ENCODE measurements around the gene STAT4. TPM values are rescaled to one million over a fixed set of nuclear protein-coding genes. Genes with fewer than 3 reads are reported as not detected.

The STAT4 gene
- total RNA-seq, 1 experiment from 2014 or later = 0.85 TPM

- H3K27ac Mint-ChIP-seq (ENCODE audit: unreplicated experiment) = no peak overlapping the region
- no peak overlapping the region for H3K4me3 Mint-ChIP-seq (ENCODE audit: low read depth, unreplicated experiment)
- no TSS peak for BruUV-seq (replicated peaks)
- no peak for DNase-seq
- CTCF ChIA-PET = no interaction called here
- intact Hi-C loops (cut with micrococcal nuclease; ENCODE audit: unreplicated experiment) = no loop called here
- H3K36me3 Mint-ChIP-seq (ENCODE audit: insufficient read depth, unreplicated experiment) = no peaks in the 10 kb centered on the region
- H3K27me3 Mint-ChIP-seq (ENCODE audit: unreplicated experiment) = no peaks in the 10 kb centered on the region
- H3K4me1 Mint-ChIP-seq (ENCODE audit: low read depth, unreplicated experiment) = no peaks in the 10 kb centered on the region
- TF ChIP-seq CTCF (IDR thresholded peaks at IDR 0.05; ENCODE audit: unreplicated experiment) = no peak
- no peaks in the 10 kb centered on the region for H3K9me3 Mint-ChIP-seq (ENCODE audit: low read depth, unreplicated experiment)
Measured at GRCh38 chr2:191078165-191078867, 72.5 kb downstream of the STAT4 start.

DNA sequence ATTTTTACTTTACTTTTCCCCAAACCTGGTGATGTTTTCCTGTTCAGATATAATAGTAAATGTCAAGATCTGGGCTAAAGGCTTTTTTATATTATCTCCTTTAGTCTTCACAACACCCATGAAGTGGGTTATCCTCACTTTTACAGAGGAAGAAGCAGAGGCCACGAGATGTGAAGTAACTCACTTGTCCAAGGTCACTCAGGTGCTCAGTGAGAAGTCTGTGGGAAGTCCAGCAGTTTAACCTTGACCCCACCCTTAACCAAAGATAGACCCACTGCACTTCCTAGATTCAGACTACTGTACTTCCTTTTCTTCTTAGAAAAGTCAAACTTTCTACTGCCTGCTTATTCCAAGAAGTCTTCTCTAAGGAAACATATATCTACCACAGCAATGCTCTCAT, 80.5 kb downstream of the STAT4 start:
- Mint-ChIP-seq H3K27me3 (ENCODE audit: unreplicated experiment) (no peaks in the 10 kb centered on the region), H3K27ac (ENCODE audit: unreplicated experiment) (no peak overlapping the region), H3K36me3 (ENCODE audit: insufficient read depth, unreplicated experiment) (no peaks in the 10 kb centered on the region), H3K4me1 (ENCODE audit: low read depth, unreplicated experiment) (no peaks in the 10 kb centered on the region), H3K4me3 (ENCODE audit: low read depth, unreplicated experiment) (no peak overlapping the region), H3K9me3 (ENCODE audit: low read depth, unreplicated experiment) (no peaks in the 10 kb centered on the region)
- no TSS peak for BruUV-seq (replicated peaks)
- no peak for TF ChIP-seq CTCF (IDR thresholded peaks at IDR 0.05; ENCODE audit: unreplicated experiment)
- DNase-seq = no peak
- intact Hi-C loops (cut with micrococcal nuclease; ENCODE audit: unreplicated experiment) = no loop called here
- CTCF ChIA-PET = interaction anchor here (0.9 to 1.2 kb wide), 2 partner anchors 18 to 29 kb away, joined by 3 to 5 read pairs; no protein-coding TSS in a partner anchor

GRCh38 chr2:191069606-191070005, 81.2 kb downstream of the STAT4 start:
- CTCF ChIA-PET = interaction anchor here (0.9 to 1.2 kb wide), 2 partner anchors 17 to 29 kb away, joined by 3 to 5 read pairs; no protein-coding TSS in a partner anchor
- no peak overlapping the region for H3K27ac Mint-ChIP-seq (ENCODE audit: unreplicated experiment)
- intact Hi-C loops (cut with micrococcal nuclease; ENCODE audit: unreplicated experiment) = no loop called here
- no peaks in the 10 kb centered on the region for H3K9me3 Mint-ChIP-seq (ENCODE audit: low read depth, unreplicated experiment)
- no peak for DNase-seq
- TF ChIP-seq CTCF (IDR thresholded peaks at IDR 0.05; ENCODE audit: unreplicated experiment) = no peak
- BruUV-seq (replicated peaks) = no TSS peak
- H3K27me3 Mint-ChIP-seq (ENCODE audit: unreplicated experiment) = no peaks in the 10 kb centered on the region
- no peaks in the 10 kb centered on the region for H3K36me3 Mint-ChIP-seq (ENCODE audit: insufficient read depth, unreplicated experiment)
- no peaks in the 10 kb centered on the region for H3K4me1 Mint-ChIP-seq (ENCODE audit: low read depth, unreplicated experiment)
- H3K4me3 Mint-ChIP-seq (ENCODE audit: low read depth, unreplicated experiment) = no peak overlapping the region

DNA sequence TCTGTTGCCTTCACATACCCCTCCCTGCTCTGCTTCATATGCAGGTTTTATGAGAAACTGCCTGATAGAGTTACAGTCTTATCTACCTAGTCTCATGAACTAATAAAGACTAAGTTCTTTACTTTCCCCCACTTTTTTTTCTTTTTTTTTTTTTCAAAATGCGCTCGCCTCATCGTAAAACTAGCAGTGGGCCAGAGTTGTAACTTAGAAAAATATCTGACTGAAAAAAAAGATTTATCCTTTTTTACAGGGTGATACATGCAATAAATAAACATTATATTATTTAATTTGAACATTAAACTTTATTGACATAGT, 83.9 kb downstream of the STAT4 start:
- no peak overlapping the region for H3K4me3 Mint-ChIP-seq (ENCODE audit: low read depth, unreplicated experiment)
- H3K36me3 Mint-ChIP-seq (ENCODE audit: insufficient read depth, unreplicated experiment) = no peaks in the 10 kb centered on the region
- TF ChIP-seq CTCF (IDR thresholded peaks at IDR 0.05; ENCODE audit: unreplicated experiment) = no peak
- no peaks in the 10 kb centered on the region for H3K4me1 Mint-ChIP-seq (ENCODE audit: low read depth, unreplicated experiment)
- intact Hi-C loops (cut with micrococcal nuclease; ENCODE audit: unreplicated experiment) = no loop called here
- H3K9me3 Mint-ChIP-seq (ENCODE audit: low read depth, unreplicated experiment) = no peaks in the 10 kb centered on the region
- no peak overlapping the region for H3K27ac Mint-ChIP-seq (ENCODE audit: unreplicated experiment)
- no peaks in the 10 kb centered on the region for H3K27me3 Mint-ChIP-seq (ENCODE audit: unreplicated experiment)
- BruUV-seq (replicated peaks) = no TSS peak
- DNase-seq = no peak
- CTCF ChIA-PET = no interaction called here
